Measurements from ENCODE around the gene MRPS12.

Gene MRPS12

DNA sequence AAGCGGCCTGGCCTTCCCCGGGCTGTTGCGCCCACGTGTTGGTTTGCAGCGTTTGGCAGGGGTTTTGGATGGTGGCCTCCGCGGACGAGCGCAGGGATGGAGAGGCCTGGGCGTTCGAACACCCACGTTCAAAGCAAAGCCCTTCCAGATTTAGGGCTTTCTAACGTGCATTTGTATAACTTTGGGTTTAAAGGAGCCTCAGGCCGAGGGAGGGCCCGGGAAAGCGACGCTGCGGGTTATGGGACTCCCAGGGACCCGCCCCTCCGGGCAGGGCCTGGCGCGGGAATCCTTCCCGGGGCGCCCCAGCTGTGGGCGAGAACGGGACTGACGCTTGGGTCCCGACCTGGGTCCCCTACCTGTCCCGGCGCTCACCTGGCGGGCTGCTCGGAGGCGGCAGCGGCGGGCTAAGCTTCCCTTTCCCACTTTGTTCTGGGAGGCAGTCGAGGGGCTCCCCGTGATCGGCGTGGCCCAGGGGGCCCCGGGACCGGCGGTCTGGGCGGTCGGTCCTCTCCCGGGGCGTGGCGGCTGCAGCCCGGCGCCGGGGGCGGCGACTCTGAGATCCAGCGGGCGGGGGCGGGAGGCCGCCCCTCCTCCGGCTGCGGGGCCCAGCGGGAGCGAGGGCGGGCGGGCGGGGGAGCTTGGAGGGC, 44.6 kb downstream of the MRPS12 start, which contains the start of gene FBXO17:
Gene FBXO17, minus strand, starts transcription at position 529 of the 647 bp plus-strand sequence. CDS start 25,423 bp downstream, outside the sequence.
- DNase-seq (ENCODE audit: low read depth) = no peak

DNA sequence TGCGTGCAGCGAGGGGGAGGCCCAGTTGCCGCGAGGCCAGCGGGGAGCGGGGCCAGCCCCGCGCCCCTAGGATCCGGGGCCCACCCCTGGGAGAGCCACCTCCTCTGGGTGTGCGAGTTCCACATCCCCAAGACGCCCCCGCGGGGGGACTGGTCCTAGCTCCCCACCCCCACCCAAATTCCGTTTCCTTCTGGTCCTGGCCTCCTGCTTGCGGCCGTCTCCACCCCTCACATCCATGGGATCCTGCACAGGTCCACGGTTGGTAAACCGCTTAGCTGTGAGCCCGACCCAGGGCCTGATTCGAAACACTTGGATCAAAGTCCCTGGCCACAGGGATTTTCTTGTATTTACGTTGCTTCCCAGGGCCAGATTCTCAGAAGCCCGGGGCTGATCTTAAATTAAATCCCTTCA, 45.1 kb downstream of the MRPS12 start:
- DNase-seq (ENCODE audit: low read depth) = no peak

DNA sequence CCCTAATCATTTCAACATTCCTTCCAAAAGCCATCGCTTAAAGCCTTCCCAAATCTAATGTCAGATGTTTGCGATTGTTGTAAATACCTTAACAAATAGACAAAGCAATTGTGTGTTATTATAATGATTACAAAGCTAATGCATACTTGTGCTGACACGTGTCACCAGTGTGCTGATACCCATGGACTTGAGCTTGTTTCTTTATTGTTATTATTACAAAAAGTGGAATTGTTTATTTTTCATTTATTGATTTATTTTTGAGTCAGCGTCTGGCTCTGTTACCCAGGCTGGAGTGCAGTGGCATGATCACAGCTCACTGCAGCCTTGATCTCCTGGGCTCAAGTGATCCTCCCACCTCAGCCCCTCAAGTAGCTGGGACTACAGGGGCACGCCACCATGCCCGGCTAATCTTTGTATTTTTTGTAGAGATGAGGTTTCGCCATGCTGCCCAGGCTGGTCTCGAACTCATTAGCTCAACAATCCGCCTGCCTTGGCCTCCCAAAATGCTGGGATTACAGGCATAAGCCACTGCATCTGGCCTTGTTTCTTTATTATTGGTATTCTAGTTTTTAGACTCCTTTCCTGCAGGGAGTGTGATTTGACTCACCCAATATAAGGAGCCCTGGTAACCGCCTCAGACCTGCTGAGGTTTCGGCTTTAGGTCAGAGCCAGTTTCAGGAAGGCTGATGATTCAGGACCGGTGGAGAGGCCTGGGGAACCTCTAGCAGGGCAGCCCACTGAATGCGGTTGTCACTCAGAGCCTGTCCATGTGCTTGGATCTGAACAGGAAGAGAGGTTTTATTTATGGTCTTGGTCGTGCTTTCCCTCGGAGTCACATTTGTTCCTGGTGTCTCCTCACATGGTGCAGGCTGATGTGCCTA, 46.9 kb downstream of the MRPS12 start:
- no peak for DNase-seq (ENCODE audit: low read depth)

DNA sequence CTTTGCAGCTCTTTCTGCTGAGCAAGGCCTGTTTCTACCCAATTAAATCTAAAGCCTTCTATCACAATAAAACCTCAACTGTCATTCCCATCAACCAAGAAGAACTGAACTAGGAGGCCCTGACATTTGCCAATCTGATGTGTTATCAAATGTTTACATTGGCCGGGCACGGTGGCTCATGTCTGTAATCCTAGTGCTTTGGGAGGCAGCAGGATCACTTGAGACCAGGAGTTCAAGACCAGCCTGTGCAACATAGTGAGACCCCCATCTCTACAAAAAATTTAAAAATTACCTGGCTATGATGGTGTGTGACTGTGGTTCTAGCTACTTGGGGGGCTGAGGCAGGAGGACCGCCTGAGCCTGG, 47.6 kb downstream of the MRPS12 start:
- no peak for DNase-seq (ENCODE audit: low read depth)

DNA sequence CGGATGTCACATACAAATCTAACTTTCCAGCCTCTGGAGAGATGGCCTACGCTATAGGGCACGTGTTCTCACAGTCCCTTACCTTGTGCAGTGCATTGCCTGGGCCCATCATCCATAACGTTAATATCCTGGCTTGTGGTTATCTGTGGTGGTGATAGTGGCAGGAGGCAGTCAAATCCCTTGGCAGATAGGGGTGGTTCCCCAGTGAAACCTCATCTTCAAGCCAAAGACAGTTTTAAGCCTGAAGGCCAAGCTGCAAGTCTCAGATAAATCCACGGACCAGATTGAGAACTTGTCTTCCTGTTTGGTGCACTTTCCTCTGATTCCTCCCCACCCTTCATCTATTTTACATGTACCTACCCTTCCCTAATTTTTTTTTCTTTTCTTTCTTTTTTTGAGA, 49.1 kb downstream of the MRPS12 start:
- no peak for DNase-seq (ENCODE audit: low read depth)

DNA sequence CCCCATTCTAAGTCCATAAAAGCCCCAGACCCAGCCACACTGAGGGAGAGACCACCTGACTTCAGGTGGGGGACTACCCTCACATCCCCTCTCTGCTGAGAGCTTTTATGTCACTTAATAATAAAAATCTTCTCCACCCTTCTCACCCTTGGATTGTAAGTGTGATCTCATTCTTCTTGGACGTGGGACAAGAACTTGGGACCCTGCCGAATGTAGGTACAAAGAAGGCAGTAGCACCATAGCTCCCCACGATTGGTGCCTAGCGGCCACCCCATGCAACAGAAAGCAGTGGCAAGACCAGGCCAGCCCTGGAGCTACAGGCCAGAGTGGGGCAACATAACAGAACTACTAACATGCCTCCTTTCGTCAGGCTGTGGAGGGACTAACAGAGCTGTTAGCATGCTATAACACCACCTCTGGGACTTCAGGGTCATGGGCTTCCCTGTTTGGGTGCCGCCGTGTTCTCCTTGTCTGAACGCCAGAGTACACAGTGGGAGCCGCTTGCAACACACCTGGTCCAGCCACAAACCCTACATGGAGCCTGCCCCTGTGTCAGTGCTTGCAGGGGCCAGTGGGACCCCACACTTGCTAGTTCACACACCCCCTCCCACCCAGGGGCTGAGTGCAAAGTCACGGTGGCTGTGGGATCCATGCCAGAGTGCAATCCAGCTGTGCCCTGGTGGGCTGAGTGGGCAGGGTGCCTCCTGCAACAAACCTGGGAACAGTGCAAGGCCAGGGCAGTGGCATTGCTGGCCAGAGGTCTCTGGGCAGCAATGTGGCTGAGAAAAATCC, 50.0 kb downstream of the MRPS12 start:
- no peak for DNase-seq (ENCODE audit: low read depth)
